MM.1S (cell line): ENCODE results near the gene RPL18.

Source experiments
- CTCF ChIP-seq: fragments of 300-600 bp; sonication (generic); IDR thresholded peaks from 2 replicates; pipeline ENCODE4 v1.5.1; 2016; ENCODE audit warnings: antibody characterized with exemption, low read length, mixed read lengths
- EZH2 ChIP-seq: fragments of 300-600 bp; sonication (generic); optimal IDR thresholded peaks from 2 replicates; pipeline ENCODE3; 2017; ENCODE audit warnings: low read depth, mild to moderate bottlenecking, antibody characterized with exemption, low read length, mixed read lengths
- EZH2phosphoT487 ChIP-seq: fragments of 300-600 bp; sonication (generic); IDR thresholded peaks from 2 replicates; pipeline ENCODE4 v1.6.1; 2018; ENCODE audit warnings: antibody characterized with exemption, low read length

DNA sequence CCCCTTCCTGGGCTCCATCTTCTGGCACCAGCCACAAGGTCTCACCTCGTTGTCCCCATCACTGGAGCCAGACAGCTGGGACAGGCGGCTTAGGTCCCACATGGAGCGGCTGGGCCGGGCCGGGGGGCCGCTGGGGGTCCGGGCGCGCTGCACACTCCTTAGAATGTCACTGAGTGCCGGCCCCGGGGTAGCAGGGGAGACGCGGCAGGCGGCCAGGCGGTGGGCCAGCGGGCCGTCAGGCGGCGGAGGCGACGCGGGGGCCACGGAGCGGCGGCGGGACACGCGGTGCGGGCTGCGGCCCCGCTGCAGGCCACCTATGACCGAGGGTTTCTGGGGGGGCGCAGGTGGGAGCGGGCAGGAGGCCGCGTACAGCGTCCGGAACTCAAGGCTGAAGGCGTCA, 15.5 kb downstream of the RPL18 start:
- TF ChIP-seq CTCF (no peak), EZH2phosphoT487 (no peak), EZH2 (no peak)
